Right hindlimb (tissue), 1 donor: ENCODE measurements around the gene ALPP.
A peak's percentile ranks its signal among the peaks of the same experiment; 100 is the strongest.
"Not testable (repeated sequence)": the region's sequence is repeated elsewhere in the genome, so short reads cannot be mapped to it uniquely, and the experiment has no call there.

Source experiments
- DNase-seq: peaks from one replicate; pipeline ENCODE4 v3.0.0-alpha.2; 2018

ALPP gene

GRCh38 chr2:232378735-232379151 is at the start of gene ALPP:
ALPP (plus strand) TSS chr2:232378751; CDS start chr2:232378803, 52 bp downstream.
- DNase-seq: not testable (repeated sequence)

DNA sequence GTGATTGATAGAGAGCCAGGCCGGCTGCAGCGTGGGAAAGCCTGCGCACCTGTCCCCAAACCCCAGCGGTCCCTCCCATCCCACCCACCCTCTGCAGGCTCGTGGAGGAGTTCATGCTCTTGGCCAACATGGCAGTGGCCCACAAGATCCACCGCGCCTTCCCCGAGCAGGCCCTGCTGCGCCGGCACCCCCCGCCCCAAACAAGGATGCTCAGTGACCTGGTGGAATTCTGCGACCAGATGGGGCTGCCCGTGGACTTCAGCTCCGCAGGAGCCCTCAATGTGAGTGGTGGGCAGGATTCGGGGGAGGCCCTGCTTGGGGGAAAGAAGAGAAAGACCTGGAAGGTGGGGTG is 48.9 kb upstream of the ALPP start:
- DNase-seq: peak; percentile 17

GRCh38 chr2:232330068-232330999 is 48.2 kb upstream of the ALPP start:
- peak; percentile 18 for DNase-seq

GRCh38 chr2:232331061-232331460 is 47.5 kb upstream of the ALPP start:
- DNase-seq: peak; percentile 69

- peak; percentile 4 for DNase-seq
These were observed 46.9 kb upstream of the ALPP start for GRCh38 chr2:232331641-232332040.

- peak; percentile 2 for DNase-seq
These were observed 46.2 kb upstream of the ALPP start for GRCh38 chr2:232332244-232332939.

- peak; percentile 13 for DNase-seq
These were observed 45.7 kb upstream of the ALPP start for GRCh38 chr2:232332940-232333259.

DNA sequence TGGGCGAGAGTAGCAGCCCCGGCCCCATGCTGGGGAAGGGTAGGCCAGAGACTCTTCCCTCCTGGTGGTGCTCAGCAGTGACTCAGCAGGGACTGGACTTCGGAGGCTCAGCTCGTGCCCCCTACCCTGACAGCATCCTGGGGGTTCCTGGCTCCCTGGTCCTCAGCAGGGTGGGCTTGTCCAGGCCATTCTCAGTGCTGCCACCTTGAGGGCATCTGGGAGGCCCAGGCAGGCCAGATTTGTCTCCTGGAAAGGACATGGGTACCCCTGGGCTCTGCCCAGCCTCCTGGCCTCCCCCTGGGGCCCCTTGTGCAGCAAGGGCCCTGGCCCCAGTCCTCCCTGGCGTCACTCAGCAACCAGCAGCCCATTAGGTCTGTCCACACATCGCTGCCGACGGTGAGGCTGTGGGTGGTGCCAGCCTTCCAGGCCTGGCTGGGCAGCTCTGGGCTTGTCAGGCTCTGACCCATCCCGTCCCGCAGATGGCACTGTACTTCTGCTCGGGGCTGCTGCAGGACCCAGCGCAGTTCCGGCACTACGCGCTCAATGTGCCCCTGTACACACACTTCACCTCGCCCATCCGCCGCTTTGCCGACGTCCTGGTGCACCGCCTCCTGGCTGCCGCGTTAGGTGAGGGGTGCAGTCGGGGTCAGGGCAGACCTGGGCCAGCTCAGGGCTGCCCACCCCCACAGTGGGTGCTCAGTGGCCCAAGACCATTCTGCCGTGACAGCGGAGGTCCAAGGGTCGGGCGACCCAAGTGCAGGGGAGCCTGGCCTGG is 45.0 kb upstream of the ALPP start:
- DNase-seq: peak; percentile 35

DNA sequence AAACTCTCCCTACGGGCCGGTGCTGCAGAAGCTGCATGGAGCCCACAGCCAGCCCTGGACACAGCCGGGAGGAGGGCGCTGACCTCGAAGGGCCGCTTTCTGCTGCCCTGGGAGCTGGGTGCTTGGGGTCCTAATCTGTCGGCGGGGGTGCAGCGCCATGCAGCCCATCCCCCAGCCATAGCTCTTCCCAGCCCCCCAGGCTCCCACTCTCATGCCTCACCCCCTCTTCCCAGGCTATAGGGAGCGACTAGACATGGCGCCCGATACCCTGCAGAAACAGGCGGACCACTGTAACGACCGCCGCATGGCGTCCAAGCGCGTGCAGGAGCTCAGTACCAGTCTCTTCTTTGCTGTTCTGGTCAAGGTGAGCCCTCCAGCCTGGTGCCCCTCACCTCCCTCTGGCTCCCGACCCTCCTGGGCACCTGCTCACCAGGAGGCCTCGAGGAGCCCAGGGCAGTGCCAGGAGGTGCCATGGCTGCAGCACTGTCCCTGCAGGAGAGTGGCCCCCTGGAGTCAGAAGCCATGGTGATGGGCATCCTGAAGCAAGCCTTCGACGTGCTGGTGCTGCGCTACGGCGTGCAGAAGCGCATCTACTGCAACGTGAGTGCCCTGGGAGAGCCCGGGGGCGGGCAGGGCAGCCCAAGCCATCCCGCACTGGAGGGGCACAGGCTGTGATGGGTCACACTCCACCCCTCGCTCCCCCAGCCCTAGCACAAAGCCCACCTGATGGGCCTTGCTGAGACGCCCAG is 44.2 kb upstream of the ALPP start:
- DNase-seq: peak; percentile 9

DNA sequence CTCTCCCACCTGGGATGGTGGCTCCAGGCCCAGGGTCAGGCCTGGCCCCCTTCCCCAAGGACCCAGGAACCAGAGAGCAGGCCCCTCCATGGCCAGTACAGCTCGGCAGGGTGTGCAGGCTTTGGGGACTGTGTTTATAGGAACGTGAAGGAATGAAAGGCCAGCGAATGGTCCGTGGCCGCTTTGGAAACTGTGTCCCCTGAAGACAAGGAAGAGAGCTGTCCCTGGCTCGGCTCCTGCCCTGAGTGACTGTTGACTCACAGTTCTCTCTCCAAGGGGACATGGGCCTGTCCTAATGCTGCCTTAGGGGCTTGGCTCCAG is 43.7 kb upstream of the ALPP start:
- DNase-seq: not testable (repeated sequence)

DNA sequence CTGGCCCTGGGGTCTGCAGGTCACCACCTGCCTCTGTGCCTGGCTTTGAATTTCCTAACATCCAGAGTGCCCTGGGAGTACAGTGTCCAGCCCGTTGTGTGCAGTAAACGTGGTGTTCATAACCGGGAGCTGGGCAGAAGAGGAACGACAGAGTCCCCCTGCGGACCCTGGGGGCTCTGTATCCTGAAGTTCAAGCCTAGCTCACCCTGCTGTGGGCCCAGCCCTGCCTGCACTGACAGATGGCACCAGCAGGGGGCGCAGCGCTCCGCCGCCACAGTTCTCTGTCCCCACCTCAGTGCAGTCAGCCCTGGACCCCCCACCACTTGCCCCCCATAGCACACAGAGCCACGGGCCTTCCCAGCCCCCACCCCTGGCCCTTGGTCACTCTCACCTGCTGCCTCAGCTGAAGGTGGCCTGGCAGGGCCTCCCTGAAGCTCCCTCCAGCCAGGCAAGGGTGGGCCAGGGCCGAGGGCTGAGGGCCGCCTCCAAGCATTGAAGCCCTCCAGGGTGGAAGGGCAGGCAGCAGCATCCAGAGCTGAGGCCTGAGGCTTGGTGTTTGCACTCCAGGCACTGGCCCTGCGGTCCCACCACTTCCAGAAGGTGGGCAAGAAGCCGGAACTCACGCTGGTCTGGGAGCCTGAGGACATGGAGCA is 43.2 kb upstream of the ALPP start:
- DNase-seq: peak; percentile 18

GRCh38 chr2:232335859-232336215 is 42.7 kb upstream of the ALPP start:
- DNase-seq: peak; percentile 11

DNA sequence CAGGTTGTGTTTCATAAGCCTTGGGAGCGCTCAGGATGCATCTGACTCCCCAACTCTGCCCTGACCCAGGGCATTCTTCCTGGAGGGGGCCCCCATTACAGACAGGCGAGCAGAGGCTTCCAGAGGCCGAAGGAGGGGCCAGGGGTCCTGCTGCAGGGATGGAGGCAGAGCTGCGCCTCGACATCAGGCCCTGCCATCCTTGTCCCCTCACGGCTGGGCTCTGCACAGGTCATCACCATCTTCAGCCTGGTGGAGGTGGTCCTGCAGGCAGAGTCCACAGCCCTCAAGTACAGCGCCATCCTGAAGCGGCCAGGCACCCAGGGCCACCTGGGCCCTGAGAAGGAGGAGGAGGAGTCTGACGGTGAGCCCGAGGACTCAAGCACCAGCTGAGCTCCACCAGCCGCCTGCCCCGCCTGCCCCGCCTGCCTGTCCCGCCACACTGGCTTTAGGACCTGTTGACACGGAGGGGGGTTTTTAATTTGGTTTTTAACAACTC is 42.3 kb upstream of the ALPP start:
- peak; percentile 8 for DNase-seq

GRCh38 chr2:232336981-232337720 is 41.4 kb upstream of the ALPP start:
- no peak for DNase-seq

DNA sequence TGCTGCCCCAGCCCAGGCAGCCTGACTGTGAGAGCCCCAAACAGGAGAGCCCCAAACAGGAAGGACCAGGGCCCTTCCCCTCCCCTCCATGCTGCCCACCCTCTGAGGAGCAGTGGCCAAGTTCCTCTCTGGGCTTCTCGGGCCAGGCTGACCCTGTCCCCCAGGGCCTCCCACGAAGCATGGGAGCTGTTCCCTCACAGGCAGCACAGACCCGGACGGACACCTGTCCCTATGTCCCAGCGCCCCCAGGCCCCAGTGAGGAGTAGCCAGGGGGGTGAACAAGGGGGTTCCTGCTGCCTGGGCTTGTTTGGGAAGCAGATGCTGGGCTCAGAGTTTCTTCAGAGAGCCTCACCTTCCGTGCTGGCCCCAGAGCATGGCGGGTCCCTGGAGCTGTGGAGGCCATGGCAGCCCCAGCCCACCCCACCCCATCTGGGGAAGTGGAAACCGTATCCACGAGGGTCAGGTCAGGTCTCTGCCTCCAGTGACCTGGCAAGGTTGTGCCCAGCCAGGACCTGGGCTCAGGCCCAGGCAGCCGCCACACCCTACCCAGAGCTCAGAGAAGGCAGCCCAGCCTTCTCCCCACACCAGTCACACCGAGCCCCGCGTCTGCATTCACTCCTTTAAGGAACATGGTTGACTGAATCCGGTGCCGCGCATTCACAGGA is 40.3 kb upstream of the ALPP start:
- DNase-seq: not testable (repeated sequence)

- DNase-seq: no peak
These were observed 39.8 kb upstream of the ALPP start for GRCh38 chr2:232338759-232339106.

- no peak for DNase-seq
These were observed 39.1 kb upstream of the ALPP start for GRCh38 chr2:232339121-232340081.

DNA sequence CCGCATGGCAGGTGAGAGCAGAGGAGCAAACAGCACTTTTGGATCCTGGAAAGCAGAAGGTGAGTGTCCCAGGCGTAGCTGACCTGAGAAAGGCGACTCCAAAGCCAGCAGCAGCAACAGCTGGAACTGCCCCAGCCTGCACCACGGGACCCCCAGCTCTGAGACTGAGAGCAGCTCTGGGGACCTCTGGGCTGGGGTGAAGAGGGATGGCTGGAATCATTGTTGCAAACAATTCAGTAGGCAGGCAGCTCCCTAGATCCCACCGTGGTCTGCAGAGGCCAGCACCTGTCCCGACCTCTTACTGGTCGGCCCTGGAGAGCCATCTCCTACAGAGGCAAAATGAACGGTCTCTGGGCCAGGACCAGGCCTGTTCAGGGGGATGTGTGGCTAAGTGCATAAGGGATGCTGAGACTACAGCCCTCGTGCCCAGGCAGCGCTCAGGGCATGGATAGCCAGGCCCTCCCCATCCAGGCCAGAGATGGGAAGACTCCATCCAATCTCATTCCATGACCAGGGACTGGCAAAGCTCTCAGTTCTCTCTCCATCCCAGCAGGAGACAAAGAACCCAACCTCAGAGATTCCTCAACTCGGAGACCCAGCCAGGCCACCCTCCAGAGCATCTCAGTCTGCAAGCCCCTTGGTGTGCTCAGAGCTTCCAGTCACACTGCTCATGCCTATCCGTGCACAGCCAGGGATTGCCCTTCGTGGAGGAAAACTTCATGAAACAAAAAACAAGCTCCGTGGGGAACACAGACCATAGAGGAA is 38.2 kb upstream of the ALPP start:
- no peak for DNase-seq
